ENCODE results near the gene RAD54L.
"Not testable (repeated sequence)": the region's sequence is repeated elsewhere in the genome, so short reads cannot be mapped to it uniquely, and the experiment has no call there.

RAD54L gene

DNA sequence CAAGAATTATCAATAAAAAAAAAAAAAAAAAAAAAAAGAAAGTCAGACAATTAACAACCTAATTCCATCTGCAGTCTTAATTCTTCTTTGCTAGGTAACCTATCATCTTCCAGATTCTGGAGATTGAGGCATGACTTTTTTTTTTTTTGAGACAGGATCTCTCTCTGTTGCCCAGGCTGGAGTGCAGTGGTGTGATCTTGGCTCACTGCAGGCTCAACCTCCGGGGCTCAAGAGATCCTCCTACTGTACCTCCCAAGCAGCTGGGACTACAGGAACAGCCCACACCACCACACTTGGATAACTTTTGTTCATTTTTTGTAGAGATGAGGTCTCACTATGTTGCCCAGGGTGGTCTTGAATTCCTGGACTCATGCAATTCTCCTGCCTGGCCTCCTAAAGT, 4.6 kb upstream of the RAD54L start:
- no peak for DNase-seq

DNA sequence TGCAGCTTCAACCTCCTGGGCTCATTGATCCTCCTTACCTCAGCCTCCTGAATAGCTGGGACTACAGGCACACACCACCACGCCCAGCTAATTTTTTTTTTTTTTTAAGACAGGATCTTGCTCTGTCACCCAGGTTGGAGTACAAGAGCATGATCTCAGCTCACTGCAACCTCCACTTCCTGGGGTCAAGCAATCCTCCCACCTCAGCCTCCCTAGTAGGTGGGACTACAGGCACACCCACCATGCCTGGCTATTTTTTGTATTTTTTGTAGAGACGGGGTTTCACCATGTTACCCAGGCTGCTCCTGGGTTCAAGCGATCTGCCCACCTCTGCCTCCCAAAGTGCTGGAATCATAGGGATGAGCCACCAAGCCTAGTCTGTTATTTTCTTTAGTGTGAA, 3.7 kb upstream of the RAD54L start:
- DNase-seq = not testable (repeated sequence)

DNA sequence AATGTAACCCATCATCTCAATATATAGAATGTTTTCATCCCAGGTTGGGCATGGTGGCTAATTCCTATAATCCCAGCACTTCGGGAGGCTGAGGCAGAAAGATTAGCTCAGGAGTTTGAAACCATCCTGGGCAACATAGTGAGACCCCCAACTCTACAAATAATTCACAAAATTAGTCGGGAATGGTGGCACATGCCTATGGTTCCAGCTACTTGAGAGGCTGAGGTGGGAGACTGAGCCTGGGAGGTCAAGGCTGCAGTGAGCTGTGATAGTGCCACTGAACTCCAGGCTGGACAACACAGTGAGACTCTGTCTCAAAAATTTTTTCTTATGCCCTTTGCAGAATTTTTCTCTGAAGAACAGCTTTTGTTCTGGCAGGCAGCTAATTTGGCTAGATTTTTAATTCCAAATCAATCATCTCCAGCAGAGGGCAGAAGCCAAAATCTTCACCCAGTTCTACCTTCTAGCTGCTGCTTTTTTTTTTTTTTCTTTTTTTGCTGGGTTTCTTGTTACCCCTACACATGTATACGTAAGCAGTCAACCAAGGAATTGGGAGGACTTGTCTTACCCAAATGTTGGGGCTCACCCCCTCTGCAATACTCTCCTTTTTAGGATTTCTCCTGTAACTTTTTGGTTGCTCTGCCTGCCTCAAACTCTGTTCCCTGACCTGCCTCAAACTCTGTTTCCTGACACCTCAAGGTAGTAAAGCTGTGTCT, 2.7 kb upstream of the RAD54L start:
- peak; percentile 22 for DNase-seq

DNA sequence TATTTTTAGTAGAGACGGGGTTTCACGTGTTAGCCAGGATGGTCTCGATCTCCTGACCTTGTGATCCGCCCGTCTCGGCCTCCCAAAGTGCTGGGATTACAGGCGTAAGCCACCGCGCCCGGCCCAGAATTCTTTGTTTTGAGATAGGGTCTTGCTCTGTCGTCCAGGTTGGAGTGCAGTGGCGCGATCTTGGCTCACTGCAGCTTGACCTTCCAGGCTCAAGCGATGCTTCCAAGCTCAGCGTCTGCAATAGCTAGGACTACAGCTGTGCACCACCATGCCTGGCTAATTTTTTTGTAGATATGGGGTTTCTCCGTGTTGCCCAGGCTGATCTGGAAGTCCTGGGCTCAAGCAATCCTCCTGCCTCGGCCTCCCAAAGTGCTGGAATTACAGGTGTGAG, 1.4 kb upstream of the RAD54L start:
- DNase-seq = not testable (repeated sequence)

DNA sequence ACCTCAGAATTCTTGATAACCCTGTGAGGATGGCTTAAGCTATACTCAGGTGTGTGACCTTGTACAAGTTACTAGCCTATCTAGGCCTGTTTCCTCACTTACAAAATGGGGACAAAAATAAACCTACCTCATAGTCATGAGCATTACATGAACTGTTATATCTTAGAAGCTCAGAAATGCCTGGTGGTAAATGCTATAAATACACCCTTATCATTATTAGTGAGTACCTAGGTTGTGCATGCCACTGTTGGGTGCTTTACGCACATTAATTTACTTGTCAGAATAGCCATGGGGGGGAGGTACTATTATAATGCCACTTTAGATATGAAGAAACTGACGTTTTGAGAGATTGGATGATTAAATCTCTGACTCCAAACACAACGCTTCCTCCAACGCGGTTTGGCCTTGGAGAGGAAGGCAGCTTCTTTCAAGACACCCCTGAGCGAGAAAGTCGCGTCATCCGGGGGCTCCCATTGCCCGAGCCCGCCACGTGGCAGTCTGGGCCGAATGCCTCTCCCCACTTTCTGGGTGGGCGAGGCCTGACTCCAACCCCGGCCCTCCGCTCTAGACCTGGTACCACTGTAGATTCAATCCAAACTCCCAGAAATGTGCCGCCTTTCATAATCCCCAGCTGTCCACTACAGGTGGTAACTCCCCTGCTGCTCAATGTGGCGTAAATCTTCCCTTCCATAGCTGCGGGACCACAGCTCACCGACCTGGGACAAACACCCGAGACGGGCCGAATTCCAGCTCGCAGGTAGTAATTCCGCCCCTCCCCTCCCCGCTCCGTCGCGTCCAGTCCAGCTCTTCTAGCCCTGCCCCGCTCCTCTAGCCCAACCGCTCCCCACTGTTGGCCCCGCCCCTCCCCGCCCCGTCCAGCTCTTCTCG, 771 bp upstream of the RAD54L start:
- peak; percentile 67 for DNase-seq

DNA sequence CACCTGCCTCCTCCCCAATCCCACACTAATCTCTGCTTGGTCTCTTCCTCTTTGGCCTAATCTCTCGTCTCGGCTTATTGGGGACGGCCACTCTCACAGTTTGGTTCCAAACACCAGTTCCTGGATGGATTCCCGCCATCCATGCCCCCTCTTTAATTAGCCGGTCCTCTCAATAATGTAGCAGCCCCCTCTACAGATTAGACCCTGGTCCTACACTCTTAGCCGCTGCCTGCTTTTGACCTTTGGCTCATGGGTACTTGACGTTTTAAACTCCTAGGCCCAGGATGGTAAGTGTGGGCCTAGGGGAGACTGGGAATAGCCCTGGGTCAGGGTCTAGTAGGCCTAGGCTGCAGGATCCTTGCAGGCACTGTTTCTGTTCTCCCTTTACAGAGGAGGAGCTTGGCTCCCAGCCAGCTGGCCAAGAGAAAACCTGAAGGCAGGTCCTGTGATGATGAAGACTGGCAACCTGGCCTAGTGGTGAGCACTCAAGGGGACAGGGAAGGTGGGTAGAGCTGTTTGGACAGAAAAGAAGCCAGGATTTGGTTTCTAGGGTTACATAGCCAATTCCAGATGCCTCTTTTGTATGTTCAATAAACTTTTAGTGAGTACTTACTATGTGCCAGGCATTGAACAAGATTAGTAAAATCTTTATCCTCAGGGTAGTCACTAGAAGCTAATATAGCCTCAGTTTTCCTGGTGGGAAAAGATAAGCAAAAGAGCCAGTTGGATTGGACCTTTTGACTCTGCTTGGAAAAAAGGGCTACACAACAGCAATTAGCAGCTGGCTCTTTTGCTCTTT, 758 bp downstream of the RAD54L start:
- peak; percentile 84 for DNase-seq

DNA sequence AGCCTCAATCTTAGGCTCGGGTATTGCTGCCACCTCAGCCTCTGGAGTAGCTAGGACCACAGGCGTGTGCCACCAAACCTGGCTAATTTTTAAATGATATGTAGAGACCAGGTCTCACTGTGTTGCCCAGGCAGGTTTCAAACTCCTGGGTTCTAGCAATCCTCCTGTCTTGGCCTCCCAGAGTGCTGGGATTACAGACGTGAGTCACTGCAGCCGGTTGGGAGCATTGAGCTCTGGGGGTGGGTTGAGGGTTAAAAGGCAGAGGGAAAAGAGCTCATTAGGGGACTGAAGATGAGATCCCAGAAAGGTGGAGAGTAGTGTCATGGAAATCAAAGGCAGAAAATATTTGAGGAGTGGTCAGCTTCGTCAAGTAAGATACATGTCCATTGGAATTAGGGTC, 7.1 kb downstream of the RAD54L start:
- DNase-seq = no peak

DNA sequence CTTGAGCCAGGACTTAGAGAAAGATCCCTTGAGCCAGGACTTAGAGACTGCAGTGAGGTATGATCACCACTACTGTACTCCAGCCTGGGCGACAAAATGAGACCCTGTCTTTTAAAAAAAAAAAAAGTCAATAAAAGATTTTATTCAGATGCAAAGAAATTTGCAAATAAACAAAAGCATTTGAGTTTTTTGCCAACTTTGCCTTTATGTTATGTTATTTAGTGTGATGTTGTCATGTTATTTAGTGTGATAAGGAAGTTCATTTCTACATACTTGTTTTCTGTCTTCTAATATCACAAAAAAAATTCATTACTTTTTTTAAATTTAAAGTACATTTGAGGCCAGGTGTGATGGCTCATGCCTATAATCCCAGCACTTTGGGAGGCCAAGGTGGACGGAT, 9.0 kb downstream of the RAD54L start:
- no peak for DNase-seq

DNA sequence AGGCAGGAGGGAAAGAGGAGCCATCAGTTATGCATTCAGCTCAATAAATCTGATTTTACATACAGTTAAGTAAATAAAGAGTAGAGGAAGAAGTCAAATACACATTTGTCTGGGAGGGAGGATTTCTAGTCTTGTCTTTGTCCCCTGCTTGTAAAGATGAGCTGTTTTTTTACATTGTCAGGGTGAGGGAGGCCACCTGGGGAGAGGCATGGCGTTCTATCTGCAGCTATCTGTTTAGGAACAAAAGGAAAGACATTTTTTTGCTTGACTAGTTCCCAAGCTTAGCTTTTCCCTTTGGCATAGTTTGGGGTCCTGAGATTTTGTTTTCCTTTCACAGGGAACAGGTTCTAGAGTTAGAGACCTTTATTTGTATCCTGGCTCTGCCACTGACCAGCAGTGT, 14.9 kb downstream of the RAD54L start:
- DNase-seq = no peak

DNA sequence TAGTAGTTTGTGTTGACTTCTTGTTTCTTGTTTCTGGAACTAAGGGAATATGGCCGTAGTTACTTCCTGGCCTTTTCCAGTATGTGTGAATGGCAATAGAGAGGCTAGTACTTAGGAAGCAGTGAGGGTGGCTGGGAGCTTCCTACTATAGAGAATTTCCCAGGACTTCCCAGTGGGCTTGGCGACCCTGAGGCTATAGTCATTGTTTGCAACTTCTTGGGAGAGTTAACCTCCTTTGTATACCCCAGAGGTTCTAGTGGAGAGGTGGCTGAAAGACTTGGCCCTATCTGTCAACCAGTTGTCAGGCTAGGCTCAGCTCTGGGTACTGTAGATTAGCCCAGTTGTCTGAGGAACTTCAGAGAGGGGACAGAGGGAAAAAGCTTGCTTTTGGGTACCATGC, 15.6 kb downstream of the RAD54L start:
- no peak for DNase-seq

DNA sequence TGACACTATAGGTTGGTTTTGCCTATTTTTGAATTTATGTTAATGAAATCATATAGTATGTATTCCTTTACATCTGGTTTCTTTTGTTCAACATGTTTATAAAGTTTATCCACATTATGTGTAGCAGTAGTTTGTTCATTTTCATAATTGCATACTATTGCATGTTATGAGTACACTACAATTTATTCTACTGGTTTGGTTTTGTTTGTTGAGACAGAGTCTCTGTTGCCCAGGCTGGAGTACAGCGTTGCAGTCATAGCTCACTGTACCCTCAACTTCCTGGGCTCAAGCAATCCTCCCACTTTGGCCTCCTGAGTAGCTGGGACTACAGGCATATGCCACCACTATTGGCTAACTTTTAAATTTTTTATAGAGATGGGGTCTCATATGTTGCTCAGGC, 21.0 kb downstream of the RAD54L start:
- no peak for DNase-seq

DNA sequence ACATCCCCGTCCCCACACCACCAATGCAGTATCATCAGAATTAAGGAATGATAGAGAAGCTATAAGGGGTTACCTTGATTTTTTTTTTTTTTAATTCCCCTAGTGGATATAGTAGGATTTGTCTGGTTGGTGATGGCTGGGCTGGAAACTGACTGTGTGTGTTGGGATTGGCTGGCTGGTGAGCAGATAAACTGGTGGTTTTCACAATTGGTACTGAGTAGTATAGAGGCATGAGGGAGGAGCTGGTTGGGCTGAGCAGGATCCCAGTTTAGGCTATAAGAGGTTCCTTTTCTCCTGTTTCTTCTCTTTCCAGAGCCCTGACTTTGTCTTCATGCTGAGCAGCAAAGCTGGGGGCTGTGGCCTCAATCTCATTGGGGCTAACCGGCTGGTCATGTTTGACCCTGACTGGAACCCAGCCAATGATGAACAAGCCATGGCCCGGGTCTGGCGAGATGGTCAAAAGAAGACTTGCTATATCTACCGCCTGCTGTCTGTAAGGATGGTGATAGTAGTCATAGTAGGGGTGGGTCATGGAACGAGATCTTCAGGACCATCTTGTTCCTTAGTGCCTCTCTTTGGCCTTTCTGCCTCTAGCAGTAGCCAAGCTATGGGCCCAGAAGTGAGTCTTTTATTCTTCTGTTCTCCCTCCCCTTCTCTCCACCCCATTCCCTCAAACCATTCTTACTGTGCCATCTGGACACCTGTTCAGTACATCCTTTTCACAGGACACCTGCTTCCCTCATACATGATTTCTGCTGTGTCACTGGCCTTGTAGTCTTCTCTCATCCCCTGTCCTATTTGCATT, 26.9 kb downstream of the RAD54L start:
- DNase-seq = no peak

DNA sequence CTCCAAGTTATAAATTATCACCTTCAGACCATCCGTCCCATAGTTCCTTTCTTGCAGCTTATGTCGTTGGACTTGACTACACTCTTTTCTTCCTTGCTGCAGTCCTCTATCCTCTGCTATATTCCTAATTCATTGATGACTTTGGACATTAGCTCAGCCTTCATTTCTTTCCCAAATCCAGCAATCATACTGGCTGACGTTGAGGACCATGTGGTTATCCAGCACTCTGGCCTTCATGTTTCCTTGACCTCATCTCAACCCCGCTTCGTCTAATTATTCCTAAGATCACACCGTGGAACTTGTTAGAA, 27.4 kb downstream of the RAD54L start:
- DNase-seq = no peak

DNA sequence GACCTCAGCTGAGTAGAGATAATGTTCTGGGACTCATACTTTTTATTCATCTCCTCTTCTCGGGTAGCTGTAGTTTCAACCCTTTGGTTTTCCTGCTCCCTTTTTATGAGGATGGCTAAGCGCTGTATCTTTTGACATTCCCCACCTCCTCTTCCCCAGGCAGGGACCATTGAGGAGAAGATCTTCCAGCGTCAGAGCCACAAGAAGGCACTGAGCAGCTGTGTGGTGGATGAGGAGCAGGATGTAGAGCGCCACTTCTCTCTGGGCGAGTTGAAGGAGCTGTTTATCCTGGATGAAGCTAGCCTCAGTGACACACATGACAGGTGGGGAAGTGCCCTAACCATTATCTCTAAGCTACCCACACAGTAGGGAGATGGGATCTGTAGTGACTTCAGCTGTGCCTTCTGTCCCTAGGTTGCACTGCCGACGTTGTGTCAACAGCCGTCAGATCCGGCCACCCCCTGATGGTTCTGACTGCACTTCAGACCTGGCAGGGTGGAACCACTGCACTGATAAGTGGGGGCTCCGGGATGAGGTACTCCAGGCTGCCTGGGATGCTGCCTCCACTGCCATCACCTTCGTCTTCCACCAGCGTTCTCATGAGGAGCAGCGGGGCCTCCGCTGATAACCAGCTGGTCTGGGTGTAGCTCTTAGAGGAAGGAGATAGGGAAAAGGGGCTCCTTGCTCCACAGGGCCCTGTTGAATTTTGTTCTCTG, 30.3 kb downstream of the RAD54L start:
- no peak for DNase-seq

DNA sequence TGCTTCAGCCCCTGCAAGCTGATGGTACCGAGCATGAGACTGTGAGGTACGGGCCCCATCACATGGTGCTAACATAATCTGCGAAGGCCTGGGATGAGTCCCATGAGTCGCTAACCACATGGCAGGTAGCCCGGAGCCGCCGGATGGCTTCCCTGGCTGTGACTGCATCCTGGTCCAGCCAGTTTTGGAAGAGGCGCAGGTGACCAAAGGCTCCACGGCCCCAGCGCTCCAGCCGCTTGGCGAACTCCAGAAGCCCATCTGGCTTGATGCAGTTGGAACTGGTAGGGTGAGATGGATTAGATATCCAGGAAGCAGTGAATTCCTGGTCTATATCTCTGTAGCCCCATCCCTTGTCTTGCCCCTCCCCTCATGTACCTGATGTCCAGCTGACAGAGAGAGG, 31.2 kb downstream of the RAD54L start:
- DNase-seq = no peak

DNA sequence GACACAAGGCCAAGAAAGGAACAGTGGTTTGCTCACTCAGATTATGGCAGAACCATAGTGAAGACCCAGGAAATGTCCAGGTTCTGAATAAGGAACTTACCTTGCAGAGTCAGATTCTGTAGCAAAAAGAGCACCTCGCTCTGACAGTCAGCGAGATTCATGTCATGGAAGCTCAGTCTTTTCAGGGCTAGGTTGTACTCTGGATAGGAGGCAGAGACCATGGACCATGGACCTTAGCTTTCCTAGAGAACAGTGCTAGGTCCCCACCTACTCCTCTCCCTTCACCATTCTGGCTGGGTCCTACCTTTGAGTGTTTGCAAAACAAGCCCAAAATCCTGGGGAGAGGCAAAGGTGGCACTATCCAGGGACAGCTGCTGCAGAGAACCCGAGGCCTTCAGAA, 32.5 kb downstream of the RAD54L start:
- no peak for DNase-seq

DNA sequence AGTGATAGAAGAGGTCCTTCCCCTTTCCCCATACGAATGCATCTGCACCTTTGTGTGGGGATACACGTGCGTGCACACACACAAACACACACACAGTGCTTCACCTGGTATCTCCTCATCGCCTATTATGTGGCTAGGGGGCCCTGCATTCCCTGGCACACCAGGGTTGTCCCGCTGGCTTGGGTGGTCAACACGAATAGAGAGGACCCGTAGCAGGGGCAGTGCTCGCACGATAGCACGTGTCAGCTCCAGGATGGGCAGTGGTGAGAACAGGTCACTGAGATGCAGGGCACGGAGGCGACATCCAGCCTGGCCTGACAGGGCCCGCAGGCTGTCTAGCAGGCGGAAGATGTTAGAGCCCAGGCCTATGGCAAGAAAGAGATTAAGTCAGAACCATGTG, 33.5 kb downstream of the RAD54L start:
- no peak for DNase-seq

DNA sequence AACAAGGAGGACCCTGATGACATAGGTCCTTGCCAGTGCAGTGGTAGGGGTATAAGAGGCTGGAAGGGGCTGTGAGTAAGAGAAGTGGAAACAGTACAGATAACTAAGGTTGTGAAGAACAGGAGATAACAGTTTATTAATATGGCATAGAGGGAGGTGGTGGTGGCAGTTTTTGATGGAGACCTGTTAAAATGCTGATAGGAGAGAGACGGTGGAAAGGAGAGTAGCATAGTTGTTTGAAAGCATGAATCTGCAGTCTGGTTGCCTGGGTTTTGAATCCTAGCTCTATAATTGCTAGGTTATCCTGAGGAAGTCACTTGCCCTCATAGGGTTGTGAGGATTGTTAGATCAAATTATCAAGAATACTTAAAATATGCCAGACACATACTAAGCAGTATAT, 36.5 kb downstream of the RAD54L start:
- no peak for DNase-seq

DNA sequence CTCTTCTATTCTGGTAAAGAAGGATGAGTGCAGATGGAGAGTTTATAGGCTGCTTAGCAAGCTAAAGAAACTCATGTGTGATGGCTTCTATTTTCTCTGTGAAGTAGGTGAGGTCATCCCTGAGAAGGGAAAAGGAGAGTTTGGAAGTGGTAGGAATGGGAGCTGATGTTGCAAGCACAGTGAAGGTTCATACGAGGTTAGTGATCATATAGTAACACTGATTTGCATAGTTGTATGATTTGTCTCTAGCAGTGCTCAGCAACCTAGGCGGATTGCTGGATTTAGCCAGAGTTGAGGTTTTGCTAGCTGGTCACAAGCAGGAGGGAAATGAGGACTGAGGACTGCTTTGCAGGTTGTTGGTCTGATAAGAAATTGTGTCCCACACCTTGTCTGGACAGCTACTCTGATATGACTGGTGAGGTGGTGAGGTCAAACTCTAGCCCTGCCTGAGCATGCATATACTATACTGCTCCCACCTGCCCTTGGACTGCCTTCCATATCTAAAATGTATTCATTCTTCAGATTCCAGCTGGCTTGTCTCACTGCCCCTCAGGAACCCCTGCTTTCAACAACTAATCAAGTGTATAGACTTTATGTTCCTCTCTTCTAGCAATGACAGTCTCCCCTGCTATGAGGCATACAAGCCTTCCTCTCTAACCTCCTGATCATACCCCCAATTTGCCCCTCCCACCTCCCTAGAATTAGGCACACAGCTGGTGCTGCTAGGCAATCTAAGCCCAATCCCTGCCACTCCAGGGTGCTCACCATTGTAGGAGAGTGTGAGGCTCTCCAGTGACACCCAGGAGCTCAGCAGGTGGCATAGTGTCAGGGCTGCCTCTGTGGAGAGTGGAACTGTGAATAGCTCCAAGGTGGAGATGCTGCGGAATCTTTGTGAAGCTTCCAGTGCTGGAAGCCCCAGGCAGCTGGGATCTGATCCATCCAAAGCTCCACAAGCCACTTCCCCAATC, 37.3 kb downstream of the RAD54L start:
- peak; percentile 23 for DNase-seq

DNA sequence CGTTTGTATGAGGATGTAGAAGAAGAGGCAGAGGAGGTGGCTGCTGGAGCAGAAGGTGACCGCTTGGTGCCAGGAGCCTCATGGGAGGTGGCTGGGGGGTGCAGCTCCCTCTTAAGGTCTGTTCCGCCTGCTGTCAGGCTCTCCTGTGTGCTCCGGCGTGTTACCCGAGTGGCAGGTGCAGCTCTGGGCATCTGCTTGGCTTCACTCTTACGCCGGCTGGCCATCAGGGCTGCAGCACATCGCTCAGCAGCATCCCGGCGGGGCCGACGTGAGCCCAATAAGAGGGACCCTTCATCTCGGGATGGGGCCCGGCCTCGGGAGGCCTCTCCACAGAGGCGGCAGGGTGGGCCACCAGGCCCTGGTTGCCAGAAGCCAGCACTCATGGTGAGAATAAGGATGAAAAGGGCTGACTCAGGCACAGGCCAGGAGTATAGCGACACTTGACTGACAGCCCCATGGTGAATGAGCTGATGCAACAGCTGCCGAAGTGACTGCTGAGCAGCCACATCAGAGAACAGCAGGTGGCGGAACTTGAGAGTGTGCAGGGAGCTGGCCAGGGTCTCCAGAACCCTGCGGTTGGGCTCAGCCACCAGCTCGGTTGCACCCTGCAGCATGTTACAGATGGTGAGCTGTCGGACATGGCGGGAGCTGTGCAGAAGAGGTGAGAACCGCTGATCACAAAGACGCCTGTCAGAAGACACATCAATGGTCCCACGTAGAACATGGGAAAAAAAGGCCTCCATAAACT, 38.3 kb downstream of the RAD54L start:
- DNase-seq = no peak

All from NCI-H69 (cell line).